ENCODE results near the gene TNFRSF12A.

TNFRSF12A gene

DNA sequence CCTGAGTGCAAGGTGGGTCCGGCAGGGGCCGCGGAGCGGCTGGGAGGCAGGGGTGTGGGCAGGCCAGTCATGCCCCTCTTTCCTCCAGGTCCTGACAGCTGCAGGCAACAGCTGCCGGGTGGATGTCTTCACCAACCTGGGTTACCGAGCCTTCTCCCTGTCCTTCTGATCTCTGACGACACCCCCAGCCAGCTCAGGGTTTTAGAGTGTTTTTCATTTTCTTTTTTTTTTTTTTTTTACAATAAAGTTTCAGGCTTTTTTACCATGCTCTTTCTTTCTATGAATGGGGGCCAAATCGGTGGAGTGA is 7.3 kb downstream of the TNFRSF12A start:
- DNase-seq, result no peak

GRCh38 chr16:3027983-3028715 is 8.0 kb downstream of the TNFRSF12A start:
- peak; percentile 71 for DNase-seq

GRCh38 chr16:3028716-3029319 is 8.7 kb downstream of the TNFRSF12A start:
- DNase-seq, result no peak

- no peak for DNase-seq
These were observed 9.5 kb downstream of the TNFRSF12A start for GRCh38 chr16:3029491-3030221.

DNA sequence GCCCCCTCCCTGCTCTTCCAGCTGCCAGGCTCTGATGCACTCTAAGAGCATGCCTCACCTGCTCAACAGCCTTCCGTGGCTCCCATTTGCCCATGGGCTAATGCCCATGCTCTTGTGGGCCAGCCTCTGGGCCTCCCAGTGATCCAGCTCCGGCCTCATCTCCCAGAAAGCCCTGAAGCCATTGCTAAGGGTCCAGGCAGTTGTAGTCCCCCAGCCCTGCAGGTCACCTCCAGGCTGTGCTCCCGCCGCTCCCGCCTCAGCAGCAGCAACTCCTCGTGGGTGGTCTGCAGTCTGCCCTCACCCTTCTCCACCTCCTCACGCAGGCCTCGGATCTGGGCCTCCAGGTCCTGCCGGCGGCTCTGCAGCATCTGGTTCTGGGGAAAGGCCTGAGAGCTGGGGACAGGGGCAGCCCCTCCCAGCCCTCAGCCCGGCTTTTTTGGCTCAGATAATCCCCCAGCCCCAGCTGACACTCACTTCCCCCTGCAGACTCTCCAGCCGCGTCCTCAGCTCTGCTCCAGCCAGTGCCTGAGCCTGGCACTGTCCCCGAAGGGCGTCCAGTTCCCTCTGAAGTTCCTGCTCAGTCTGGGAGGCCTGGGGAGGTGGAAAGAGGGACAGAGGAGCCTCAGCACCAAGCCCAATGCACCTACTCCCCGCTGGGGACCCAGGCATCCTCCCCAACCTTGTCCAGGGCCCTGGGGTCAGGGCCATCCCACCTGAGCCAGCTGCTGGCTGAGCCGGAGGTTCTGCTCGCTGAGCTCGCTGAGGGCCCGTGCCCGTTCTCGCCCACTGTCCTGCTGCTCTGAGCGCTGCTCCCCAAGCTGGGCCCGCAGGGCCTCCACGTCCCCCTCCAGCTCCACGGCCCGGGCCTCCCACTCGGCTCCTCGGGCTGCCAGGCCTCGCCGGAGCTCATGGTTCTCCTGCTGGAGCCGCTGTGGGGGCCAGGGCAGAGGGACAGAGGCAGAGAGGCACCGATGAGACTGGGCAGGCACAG is 10.3 kb downstream of the TNFRSF12A start:
- no peak for DNase-seq

GRCh38 chr16:3032624-3033023 is 12.5 kb downstream of the TNFRSF12A start:
- no peak for DNase-seq

- DNase-seq, result no peak
These were observed 15.3 kb downstream of the TNFRSF12A start for GRCh38 chr16:3035289-3035971.

GRCh38 chr16:3035972-3036725 is 16.0 kb downstream of the TNFRSF12A start:
- no peak for DNase-seq

GRCh38 chr16:3036726-3037315 is 16.7 kb downstream of the TNFRSF12A start, which contains the start of gene BICDL2:
BICDL2 (minus strand) TSS chr16:3036944; CDS start chr16:3035496, 1,448 bp downstream.
- no peak for DNase-seq

GRCh38 chr16:3038256-3038655 is 18.1 kb downstream of the TNFRSF12A start:
- no peak for DNase-seq

- no peak for DNase-seq
These were observed 18.7 kb downstream of the TNFRSF12A start for GRCh38 chr16:3038896-3039295.

GRCh38 chr16:3042376-3042775 is 22.2 kb downstream of the TNFRSF12A start:
- no peak for DNase-seq

GRCh38 chr16:3044708-3045107 is 24.5 kb downstream of the TNFRSF12A start:
- no peak for DNase-seq

DNA sequence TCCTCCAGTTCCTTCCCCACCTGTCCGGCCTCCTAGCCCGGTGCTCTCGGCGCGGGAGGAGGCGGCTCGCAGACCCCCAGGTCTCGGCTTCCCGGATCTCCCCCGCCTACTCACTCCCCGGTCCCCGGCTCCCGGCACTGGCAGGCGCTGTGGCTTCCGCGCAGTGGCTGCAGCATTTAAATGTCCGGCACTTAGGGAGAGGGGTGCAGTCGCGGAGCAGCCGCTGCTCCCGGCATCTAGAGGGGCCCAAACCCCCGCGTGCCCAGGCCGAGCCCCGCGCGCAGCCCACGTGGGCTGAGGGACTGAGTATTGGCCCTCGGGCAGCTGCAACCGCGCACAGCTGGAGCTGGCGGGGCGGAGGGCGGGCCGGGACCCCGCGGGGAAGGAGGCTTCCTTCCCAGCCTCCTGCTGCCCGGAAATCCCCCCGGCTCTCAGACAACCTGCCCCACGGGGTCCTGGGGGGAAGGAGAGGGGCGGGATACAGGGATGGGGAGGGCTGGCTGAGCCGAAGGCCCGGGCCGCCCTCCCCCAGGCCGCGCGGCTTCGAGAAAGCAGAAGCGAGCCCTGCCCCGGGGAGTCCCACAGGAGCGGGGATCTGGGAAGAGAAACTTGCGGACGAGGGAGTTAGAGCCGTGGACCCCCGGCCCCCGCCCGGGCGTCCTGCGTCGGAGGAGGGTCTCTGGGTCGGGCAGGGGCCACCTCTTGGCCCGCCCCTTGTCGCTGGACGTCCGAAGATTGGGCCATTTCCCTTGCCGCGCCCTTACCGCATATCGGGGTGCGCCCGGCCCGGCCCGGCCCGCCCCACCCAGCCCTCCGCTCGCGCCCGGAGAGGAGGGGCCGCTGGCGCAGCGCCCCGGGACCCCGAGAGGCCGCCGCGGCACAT is 25.8 kb downstream of the TNFRSF12A start, which contains the start of gene MMP25:
Gene MMP25, plus strand, starts transcription at position 804 of the 883 bp plus-strand sequence. CDS start 357 bp downstream, outside the sequence.
- DNase-seq, result no peak

DNA sequence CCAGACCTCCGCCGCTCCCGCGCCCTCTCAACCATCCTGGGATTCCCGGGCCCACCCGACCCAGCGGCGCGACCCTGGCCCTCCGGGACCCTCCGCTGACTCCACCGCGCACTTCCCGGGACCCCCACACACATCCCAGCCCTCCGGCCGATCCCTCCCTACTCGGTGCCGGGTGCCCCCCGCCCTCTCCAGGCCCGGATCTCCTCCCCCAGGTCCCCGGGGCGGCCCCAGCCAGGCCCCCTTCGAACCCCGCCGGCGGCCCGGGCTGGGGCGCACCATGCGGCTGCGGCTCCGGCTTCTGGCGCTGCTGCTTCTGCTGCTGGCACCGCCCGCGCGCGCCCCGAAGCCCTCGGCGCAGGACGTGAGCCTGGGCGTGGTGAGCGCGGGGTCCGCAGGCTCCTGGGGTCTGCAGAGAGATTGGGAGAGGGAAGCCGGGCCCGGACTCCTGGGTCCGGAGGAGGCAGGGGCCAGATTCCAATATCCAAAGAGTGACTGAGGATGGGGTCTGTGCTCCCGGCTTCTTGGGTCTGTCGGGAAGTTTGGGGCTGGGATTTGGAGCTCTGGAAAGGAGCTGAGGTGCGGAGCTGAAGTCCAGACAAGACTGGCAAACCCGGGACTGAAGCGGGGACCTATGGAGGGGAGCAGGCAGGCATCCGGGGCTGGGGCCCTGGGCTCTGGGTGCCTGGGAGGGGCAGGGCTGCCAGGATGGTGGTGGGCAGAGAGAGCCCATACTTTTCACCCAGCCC is 26.6 kb downstream of the TNFRSF12A start:
- DNase-seq, result no peak

GRCh38 chr16:3047387-3047720 is 27.2 kb downstream of the TNFRSF12A start:
- DNase-seq, result no peak

DNA sequence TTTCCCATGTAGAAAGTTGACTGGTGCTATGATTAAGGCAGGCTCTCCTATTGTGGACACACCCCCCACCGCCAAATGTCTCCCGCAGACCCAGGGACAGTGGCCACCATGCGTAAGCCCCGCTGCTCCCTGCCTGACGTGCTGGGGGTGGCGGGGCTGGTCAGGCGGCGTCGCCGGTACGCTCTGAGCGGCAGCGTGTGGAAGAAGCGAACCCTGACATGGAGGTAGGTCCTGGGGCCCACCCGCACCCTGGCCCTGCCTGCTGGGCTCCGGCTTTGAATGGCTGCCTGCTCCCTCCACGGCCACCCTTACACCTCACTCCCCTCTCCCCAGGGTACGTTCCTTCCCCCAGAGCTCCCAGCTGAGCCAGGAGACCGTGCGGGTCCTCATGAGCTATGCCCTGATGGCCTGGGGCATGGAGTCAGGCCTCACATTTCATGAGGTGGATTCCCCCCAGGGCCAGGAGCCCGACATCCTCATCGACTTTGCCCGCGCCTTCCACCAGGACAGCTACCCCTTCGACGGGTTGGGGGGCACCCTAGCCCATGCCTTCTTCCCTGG is 29.8 kb downstream of the TNFRSF12A start:
- DNase-seq, result no peak

GRCh38 chr16:3050487-3050886 is 30.3 kb downstream of the TNFRSF12A start:
- DNase-seq, result no peak

DNA sequence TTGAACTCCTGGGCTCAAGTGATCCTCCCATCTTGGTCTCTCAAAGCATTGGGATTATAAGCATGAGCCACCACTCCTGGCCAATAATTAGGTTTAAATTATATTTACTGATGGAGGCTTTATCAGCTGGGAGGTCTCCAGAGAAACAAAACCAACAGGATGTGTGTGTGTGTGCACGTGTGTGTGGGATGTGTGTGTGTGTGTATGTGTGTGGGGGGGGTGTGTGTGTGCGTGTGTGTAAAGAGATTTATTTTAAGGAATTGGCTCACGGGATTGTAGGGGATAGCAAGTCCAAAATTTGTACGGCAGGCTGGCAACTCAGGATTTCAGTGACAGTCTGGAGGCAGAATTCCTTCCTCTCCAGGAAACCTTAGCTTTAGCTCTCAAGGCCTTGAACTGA is 30.8 kb downstream of the TNFRSF12A start:
- no peak for DNase-seq
